ENCODE data around the gene GRIK4.
"Not testable (repeated sequence)": the region's sequence is repeated elsewhere in the genome, so short reads cannot be mapped to it uniquely, and the experiment has no call there.

The GRIK4 gene

DNA sequence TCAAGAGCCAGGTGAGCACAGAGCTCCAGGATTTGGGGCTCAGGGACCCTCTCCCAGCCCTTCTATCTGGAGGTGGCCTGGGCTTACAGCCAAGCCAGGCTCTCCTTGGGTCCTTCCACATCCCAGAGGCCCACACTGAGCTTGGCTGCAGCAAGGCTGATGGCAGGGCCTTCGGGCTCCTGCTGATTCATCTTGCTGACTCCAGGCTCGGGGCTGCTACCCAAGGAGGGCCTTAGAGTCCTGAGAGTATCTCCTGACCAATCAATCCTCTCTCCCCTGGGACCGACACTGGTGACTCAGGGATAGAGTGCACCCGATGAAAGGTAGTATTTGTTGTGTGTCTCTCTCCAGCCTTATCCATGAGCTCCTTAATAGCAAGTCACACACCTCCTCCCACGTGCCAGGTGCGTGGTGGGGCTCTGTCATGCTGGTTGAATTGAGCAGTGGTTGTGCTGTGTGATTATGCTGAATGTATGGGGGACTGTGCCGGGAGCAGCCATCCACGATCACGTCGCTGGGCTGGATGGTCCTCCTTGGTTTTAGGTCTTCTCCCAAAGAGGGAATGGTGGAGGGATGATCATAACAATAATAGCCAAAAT lies 62.3 kb downstream of the GRIK4 start:
- DNase-seq (ENCODE audit: low read depth in 2 of 2) = no peak

DNA sequence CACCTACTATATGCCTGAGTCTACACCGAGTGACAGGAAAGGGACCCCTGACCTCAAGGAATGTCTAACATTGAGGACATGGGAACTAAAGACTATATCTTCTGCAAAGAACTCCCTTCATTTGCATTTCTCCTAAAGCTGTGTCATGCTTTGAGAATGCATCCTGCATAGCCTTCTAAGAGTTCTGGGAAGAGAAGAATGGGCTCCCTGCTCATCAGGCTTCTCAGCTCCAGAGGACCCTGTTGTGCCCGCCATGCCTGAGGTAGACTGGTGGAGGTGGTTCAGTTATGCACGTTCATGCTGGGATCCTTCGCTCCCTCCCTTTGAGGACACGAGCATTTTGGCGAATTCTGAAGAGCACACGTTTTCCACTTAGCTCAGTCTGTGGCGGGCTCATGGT lies 63.3 kb downstream of the GRIK4 start:
- DNase-seq (ENCODE audit: low read depth in 2 of 2) = no peak

DNA sequence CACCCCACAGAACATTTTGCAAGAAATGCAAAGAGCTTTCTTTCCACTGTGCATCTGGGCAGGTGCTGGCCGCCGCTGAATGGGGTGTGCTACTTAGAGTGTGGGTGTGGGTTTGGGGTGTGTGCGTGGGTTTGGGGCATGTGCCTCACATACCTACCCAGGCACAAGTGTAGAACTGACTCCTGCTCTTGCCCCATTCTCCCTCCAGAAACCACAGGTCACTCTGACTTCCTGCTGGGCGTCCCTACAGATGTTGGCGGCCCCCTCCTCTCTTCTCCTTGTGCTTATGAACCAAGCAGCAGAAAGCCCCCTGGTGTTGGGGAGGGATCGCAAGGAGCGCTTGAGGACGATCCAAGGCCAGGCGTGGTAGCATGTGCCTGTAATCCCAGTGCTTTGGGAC lies 63.9 kb downstream of the GRIK4 start:
- DNase-seq (ENCODE audit: low read depth in 2 of 2) = no peak

DNA sequence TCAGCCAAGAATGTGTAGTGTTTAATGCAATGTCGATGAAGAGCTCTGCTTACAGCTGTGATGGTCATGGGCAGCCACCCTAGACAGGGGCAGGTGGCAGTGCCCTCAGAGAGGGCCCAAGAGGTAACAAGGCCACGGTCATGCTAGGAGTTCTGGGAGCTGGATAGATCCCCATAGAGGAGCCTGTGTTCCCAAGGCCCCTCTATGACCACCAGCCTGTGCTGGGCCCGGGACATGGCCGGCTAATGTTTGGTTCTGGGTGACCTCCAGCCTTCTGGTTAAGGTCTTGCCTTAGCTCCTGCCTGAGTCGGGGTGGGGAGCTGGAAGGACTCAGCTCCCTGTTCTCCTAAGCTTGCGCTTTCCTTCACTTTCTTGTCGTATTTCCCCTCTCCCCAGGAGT lies 65.1 kb downstream of the GRIK4 start:
- no peak for DNase-seq (ENCODE audit: low read depth in 2 of 2)

DNA sequence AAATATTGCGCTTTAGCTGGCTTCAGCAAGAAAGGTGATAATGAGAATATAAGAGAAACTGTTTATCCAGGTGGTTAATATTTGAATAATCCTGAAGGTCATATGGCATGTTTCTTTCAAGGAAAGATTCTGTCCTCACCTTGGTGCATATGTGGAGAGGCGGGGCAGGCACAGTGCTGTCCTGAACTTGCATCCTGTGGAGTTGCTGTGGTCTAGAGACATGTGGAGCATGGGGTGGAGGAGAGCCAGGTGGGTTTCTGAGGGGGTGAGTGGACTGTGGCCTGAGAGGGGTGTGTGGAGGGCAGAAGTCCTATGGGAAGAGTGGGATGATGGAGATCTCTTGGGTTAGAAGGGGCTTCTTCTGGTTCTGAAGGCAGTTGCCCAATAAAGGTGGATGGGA lies 65.5 kb downstream of the GRIK4 start:
- no peak for DNase-seq (ENCODE audit: low read depth in 2 of 2)

DNA sequence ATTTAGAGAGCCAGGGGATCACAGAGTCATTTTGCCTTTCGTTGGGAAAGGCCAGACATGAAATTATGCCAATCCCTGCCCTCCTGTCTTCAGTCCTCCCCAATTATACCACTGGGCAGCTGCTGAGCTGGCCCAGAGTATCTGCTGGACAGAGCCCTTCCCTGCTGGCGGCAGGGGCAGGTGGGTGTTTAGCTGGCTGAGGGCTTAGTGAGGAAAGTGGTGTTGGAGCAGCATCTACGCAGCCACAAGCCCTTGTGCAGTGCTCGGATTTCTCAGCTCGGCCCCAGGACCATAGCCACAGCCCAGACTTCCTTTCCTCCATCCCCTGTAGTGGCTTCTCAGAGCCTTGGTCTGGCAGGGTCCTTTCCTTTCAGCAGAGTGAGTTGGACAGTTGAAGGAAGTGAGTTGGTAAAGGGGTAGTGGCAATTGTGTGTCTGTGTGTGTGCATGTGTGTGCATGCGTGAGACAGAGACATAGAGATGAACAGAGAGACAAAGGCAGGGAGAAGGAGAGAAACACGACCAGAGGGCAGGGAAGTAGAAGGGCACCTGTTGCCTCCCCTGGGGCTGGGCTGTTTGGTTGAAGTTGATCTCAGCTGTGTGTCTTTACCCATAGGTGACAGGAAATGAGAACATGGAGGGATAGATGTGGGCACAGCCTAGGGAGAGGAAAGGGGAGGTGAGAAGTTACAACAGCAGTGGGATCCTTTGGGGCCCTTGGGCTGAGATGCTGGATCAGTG lies 66.2 kb downstream of the GRIK4 start:
- DNase-seq (ENCODE audit: low read depth in 2 of 2) = no peak

DNA sequence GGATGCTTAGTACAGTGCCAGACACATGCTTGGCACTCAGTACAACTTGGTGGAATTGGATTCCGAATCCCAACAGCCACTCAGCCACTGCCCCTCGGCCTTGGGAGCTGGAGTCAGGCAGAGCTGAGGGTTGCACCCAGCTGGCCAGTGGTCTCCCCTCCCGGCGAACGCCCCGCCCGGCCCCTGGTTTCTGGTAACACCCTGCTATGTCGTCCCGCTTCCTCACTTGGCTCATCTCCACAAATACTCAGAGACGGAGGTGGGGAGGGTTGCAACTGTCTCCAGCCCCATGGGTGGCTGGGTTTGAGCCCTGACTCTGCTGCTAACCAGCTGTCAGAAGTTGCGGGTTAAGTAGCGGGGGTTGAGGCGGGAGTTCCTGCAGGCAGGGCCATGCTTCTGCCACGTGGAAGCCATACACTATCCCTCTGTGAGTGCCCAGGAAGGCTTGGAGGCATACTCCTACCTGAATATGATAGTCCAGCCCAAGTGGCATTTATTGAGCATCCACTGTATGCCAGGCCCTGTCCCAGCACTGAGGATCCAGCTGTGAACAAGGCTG lies 67.1 kb downstream of the GRIK4 start:
- no peak for DNase-seq (ENCODE audit: low read depth in 2 of 2)

DNA sequence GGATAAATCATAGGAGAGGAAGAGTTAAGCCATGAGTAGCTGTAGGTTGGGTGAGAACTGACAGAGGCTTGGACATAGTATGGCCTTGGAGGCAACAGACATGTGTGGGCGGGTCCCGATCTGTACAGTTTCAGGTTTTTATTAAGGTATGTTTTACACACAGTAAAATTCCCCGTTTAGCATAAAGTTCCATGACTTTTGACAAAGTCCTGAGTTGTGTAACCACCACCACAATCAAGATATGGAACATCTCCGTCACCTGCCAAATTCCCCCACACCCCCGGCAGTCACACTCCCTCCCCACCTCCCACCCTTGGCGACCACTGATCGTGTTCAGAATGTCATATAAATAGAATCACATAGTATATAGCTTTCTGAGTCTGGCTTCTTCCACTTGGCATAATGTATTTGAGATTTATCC lies 68.1 kb downstream of the GRIK4 start:
- DNase-seq (ENCODE audit: low read depth in 2 of 2) = no peak

DNA sequence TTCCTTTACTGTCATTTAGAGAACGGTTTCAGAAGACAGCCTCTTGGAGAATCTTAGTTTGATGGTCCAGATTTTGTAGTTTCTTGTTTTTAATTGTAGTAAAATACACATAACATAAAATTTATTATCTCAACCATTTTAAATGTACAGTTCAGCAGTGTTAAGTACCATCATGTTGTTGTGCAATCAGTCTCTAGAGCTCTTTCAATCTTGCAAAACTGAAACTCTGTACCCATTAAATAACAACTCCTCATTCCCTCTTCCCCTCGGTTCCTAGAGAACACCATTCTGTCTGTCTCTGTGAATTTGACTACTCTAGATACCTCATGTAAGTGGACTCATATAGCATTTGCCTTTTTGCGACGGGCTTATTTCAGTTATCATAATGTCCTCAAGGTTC lies 69.8 kb downstream of the GRIK4 start:
- no peak for DNase-seq (ENCODE audit: low read depth in 2 of 2)

DNA sequence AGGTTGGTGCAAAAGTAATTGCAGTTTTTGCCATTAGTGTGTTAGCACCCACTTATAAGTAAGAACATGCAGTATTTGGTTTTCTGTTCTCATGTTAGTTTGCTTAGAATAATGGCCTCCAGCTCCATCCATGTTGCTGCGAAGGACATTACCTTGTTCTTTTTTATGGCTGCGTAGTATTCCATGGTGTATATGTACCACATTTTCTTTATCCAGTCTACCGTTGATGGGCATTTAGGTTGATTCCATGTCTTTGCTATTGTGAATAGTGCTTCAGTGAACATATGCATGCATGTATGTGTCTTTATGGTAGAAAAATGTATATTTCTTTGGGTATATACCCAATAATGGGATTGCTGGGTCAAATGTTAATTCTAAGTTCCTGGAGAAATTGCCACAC lies 71.0 kb downstream of the GRIK4 start:
- not testable (repeated sequence) for DNase-seq (ENCODE audit: low read depth in 2 of 2)

DNA sequence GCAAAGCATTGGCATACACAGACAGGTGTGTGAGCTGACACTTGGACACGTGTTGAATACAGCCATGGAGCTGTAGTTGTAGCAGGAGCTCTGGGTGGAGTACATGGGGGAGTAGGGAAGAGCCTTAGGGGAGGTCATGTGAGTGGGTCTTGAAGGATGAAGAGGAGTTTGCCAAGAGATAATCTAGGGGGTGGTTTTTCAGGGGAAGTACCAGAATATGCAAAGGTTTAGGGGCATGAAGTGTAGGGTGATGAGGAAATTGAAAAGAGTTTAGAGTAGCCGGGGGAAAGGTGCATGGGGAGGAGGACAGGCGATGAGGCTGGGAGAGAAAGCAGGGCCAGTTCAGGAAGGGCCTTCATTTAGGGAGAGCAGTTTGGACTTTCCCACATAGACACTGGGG lies 74.5 kb downstream of the GRIK4 start:
- DNase-seq (ENCODE audit: low read depth in 2 of 2) = no peak

DNA sequence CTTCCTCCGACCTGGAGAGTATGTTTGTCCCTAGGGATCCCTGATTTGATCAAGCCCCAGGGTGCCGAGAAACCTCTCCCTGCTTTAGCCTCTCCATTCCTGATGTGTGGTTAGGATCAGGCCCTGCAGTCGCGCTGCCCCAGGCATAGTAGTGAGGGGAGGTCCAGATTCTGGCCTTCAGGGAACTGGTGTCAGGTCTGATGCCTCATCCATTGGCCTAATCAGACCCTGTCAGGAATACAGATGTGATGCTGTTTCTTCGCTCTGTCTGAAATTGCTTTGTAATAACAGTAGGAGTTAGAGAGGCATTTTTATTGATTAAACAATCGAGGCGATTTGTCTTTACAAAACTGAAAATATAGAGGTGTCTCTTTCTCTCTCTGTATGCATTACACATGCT lies 75.2 kb downstream of the GRIK4 start:
- no peak for DNase-seq (ENCODE audit: low read depth in 2 of 2)

DNA sequence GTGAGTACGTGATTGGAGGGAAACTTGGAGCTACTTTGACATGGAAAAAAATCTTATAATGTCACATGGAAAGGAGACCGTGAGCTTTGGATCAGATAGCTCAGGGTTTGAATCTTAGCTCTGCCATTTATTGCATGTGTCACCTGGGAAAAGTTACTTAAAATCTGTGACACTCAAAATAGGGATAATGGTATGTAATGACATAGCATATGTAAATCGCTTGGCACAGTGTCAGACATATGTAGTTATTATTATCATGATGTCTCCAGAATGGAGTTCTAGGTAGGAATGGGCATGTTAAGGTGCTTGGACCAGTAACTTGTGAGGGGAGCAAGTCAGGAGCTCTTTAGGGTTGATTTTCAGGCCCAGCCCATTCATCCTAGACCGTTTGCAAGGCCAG lies 75.8 kb downstream of the GRIK4 start:
- DNase-seq (ENCODE audit: low read depth in 2 of 2) = no peak

DNA sequence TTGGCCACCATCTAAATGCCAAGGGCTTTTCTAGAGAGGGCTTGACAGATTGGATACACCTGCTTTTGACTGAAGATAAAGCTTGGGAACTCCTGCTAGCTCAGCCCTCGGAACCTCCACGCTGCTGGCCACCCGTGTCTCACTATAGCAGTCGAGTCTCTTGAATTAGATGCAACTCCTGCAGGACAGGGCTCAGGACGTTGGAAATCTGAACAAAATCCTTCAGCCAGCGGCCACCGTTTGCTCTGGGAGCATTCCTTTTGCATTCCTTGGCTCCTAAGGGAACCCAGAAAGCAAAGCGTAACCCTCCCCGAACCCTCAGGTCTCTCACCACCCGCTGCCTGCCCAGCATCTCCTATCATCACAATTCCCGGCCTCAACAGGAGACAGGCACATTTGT lies 77.8 kb downstream of the GRIK4 start:
- DNase-seq (ENCODE audit: low read depth in 2 of 2) = no peak

DNA sequence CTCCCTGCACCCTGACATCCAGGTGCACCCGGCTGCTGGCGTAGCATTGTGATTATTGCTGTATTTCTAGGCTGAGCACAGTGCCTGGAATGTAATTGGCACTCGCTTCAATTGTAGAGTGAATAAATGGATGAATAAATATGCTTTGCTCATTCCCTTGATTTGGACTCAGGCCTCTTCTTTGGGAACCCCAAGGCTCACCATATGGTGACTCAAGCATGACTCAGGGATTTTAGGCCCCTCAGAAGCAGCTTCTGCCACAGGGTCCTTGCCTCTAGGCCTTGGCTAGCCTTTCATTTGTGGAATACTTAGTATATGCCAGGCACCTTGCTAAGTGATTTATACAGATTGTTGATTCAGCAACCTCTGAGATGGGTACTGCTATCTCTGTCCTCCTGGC lies 78.9 kb downstream of the GRIK4 start:
- no peak for DNase-seq (ENCODE audit: low read depth in 2 of 2)

DNA sequence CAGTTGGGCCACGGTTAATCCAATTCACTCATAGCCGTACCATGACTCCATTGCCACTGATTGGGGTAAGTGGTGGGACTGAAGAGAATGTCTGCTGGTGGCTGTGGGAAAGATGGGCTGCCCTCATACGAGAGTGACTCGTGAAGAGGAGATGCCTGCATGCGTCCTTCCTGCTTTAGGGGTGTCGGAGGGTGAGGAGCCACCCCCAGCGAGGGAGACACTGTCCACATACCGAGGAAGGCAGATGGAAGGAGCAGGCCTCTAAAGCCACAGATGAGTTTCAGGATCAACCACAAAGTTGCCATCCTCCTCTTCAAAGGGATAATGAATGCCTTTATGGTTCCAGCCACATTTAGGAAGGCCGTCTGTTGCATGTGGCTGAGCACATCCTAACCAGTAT lies 83.2 kb downstream of the GRIK4 start:
- no peak for DNase-seq (ENCODE audit: low read depth in 2 of 2)

DNA sequence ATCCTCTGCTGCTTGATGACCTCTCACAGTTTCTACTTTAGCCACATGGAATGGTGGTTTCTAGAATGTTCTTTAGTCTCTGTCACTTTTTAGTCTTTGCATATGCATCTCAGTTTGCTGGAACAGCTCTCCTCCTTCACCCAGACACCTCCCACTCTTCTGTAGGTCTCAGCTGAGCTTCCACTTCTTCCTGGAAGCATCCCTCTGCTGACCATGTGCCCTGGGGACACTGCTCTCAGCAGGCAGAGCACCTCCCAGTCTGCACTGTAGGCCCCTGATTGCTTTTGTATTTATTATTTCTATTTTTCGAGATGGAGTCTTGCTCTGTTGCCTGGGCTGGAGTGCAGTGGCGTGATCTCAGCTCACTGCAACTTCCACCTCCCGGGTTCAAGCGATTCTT lies 84.0 kb downstream of the GRIK4 start:
- no peak for DNase-seq (ENCODE audit: low read depth in 2 of 2)

DNA sequence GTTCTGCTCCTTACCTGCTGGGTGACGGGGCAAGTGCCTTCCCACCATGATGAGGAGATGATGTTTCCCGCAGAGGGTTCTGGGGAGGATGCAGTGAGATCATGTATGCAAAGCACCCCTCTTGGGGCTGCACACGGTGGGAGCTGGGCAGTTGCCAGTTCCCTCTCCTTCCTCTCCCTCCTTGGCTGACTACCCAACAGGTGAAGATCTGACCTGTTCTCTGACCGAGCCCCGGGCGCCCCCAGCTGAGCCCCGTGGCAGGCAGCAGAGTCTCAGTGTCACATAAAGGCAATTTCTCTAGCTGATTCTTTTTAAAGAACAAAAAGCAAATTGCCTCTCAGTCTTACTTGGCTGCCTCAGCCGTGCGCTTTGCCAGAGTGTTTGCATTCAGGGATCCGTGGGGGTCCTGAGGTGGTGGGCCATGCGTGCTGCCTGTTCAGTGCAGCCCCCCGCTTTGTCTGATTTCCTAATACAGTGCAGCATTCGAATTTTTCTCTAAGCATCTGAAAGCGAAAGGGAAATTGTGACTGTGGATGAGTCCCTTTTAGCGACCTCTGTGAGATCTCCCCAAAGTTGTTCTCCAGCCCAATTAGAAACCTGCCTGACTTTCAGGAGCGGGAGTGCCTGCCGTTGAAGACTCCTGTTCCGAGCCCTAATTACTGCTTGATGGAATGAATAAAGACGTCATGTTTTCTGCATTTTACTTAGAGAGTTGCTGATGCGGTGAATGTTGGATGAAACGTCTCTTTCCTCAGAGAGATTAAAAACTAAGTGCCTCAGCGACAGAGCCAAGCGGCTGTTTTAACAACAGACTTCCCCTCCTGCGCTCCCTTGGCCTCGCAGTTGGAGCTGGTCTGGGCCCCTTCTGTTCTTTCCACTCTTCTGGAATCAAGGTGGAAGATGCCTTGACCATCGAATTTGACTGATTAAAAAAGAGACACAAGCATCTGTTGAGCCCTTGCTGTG lies 86.0 kb downstream of the GRIK4 start:
- no peak for DNase-seq (ENCODE audit: low read depth in 2 of 2)

DNA sequence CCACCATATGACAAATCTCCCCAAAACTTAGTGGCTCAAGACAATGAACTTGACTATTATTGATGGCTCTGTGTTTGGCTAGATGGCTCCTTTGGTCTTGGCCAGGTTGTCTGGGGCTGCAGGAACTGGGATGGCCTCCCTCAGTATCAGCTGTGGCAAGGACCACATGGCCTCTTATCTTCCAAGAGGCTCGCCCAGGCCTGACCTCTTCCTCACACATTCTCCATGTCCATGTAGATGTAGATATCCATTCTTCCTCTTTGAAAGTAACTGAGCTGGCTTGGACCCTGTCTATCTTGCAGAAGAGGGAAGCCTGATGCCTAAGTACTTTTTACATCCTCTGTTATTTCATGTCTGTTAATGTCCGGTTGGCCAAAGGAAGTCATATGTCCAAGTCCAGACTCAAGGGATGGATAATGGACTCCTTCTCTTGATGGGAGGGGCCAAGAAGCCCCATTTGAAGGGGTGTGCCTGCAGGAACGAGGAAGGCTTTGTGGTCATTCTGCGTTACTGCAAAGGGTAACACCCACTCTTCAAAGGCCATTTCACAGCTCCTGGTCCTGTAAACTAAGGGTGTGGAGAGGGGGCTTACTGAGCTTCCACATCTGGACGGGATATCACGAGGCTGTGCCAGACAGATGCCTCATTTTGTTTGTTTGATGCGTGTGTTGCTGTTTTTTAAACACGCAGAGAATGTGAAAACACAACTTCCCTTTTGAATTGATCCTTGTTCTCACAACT lies 87.1 kb downstream of the GRIK4 start:
- no peak for DNase-seq (ENCODE audit: low read depth in 2 of 2)

DNA sequence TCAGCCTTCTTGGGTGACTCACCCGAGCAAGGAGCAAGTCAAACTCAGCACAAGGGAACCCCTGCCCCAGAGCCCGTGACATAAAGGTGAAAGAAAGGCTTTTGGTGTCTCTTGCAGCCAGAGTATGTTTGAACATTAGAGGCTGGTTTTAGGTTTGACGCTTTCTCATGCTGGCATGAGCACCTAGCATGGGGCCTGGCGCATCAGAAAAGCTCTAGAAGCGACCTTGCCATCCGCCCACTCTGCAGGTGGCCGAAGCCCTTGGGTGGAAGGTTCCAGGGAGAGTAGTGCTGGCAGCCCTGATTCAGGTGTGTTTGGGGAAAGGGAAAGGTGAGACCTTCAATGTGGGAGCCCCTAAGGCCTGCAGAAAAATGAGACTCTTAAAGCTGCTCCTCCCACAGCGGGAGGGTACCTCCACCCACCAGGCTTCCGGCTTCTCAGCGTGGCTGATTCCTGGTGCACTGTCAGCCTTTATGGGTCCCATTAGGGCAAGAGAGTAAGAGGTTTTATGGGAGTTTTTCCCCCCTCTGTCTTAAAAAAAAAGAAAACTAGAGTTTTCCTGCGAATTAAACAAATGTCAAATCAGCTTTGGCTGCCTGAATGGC lies 88.4 kb downstream of the GRIK4 start:
- DNase-seq (ENCODE audit: low read depth in 2 of 2) = no peak

DNA sequence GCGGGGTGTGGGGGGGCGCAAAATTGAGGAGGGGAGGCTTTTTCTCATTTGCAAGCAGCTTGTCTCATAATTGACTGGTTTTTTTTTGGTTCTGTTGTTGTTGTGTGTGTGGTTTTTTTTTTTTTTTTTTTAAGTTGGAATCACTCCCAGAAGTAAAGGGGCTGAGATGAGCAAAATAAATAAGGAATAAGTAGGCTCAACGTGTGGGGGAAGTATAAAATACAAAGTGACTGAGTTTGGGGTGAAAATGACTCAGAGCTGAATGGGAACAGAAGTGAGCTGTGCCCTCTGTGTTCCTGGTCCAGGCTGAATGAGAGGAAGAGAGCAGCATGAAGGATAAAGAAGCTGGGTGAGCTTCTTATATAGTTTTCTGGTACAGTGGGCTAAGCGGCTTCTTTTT lies 90.0 kb downstream of the GRIK4 start:
- DNase-seq (ENCODE audit: low read depth in 2 of 2) = no peak

Data from fibroblast of skin of left biceps (primary cell).